ENCODE data around the gene ZFAND3.

The ZFAND3 gene

DNA sequence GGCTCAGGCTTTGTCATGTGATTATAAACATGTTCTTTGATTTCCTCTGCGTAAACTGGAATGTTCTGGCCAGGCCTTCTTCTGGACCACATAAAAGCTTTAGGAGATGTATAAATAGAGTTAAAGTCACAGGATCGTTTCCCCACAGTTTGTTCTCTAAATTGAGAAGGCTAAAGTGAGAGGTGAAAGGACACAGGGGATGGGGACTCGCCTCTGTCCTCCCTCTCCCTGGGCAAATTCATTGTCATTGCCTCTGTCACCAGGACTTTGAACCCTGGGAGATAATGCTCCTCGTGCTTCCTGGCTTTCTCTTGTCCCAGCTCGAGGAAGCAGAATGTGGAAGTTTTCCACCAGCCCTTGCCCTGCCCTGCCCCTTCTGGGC lies 20.3 kb upstream of the ZFAND3 start:
- no peaks in the 10 kb centered on the region for H3K4me1 ChIP-seq (ENCODE audit: control insufficient read depth, insufficient read depth, low read length, poor library complexity, severe bottlenecking)
- no peaks in the 10 kb centered on the region for H3K9me3 ChIP-seq (ENCODE audit: control insufficient read depth, low read length)
- H3K4me3 ChIP-seq (ENCODE audit: extremely low read depth, insufficient read depth, low read length, poor library complexity, severe bottlenecking), result no peak overlapping the region
- WGBS, 2 experiments (ENCODE audit: insufficient coverage in 2 of 2), result 89 to 90% methylated on average over 3 to 4 of the region's 5 CpGs
- no peaks in the 10 kb centered on the region for H3K36me3 ChIP-seq (ENCODE audit: control insufficient read depth, insufficient read depth, low read length)
- no peak overlapping the region for H3K27ac ChIP-seq (ENCODE audit: low read depth, low read length, severe bottlenecking)

DNA sequence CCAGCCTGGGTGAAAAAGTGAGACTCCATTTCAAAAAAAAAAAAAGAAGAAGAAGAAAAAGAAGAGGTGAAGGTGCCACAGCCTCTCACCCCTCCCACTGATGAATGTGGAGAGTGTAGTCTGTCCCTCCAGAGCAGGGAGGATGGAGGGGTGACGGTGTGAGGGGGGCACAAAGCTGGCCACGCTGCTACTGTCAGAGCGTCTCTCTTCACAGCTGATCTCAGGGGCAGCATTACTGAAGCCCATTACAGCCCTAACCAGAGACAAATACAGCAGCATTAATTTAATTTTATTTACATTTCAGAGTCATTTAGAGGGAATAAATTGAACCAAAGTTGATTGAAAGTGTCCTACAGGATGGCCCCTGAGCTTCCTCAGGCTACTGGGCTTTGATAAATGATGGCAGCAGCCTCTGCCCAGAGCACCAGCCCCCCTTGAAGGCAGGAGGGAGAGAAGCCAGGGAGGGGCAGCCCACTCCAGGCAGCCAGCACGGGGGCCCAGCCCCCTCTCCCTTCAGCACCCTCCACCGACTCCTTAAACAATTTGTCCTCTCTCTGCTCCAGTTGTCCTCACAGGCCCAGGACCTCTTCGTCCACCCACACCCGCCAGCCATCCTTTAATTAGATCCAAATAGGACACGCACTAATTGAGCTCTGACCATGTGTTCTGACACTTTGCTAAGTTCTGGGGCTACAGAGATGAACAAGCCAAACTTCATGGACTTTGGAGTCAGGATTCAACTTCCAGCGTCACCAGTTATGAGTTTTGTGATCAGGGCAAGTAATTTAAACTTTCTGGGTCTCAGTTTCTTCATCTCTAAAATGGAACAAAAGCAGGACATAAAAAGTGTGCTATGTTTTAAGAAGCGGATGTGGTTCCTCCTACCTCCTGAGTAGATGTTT lies 18.6 kb upstream of the ZFAND3 start:
- H3K27ac ChIP-seq (ENCODE audit: low read depth, low read length, severe bottlenecking), result no peak overlapping the region
- H3K4me1 ChIP-seq (ENCODE audit: control insufficient read depth, insufficient read depth, low read length, poor library complexity, severe bottlenecking), result no peaks in the 10 kb centered on the region
- no peaks in the 10 kb centered on the region for H3K9me3 ChIP-seq (ENCODE audit: control insufficient read depth, low read length)
- H3K4me3 ChIP-seq (ENCODE audit: extremely low read depth, insufficient read depth, low read length, poor library complexity, severe bottlenecking), result no peak overlapping the region
- 66 to 72% methylated on average over 5 to 6 of the region's 10 CpGs for WGBS, 2 experiments (ENCODE audit: insufficient coverage in 2 of 2)
- H3K36me3 ChIP-seq (ENCODE audit: control insufficient read depth, insufficient read depth, low read length), result no peaks in the 10 kb centered on the region

DNA sequence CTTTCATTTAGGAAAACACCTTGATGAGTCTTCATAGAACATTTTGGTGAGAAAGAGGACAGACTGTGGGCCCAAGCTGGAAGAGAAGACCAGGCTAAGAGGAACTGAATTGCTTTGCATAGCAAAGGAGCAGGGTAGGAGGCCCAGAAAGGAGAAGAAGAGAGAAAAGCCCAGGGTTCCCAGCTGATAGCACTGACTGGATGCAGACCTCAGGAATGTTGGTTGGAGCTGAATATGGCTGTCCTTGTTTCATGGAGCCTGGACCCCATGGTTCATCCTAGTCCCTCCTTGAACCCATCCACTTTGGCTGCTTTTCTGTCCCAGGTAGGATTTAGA lies 18.0 kb upstream of the ZFAND3 start:
- H3K36me3 ChIP-seq (ENCODE audit: control insufficient read depth, insufficient read depth, low read length), result no peaks in the 10 kb centered on the region
- no peak overlapping the region for H3K4me3 ChIP-seq (ENCODE audit: extremely low read depth, insufficient read depth, low read length, poor library complexity, severe bottlenecking)
- H3K9me3 ChIP-seq (ENCODE audit: control insufficient read depth, low read length), result no peaks in the 10 kb centered on the region
- no peaks in the 10 kb centered on the region for H3K4me1 ChIP-seq (ENCODE audit: control insufficient read depth, insufficient read depth, low read length, poor library complexity, severe bottlenecking)
- H3K27ac ChIP-seq (ENCODE audit: low read depth, low read length, severe bottlenecking), result no peak overlapping the region

DNA sequence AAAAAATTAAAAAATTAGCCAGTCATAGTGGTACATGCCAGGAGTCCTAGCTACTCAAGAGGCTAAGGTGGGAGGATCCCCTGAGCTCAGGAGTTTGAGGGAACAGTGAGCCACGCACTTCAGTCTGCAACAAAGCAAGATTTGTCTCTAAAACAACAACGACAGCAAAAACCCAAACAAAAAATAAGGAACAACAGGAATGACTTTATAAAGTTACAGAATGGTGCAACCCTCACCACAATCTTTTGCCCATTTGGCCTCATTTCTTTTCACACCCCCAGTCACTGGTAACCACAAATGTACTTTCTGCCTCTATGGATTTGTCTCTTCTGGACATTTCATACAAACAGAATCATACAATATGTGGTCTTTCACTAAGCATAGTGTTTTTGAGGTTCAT lies 16.7 kb upstream of the ZFAND3 start:
- H3K27ac ChIP-seq (ENCODE audit: low read depth, low read length, severe bottlenecking), result no peak overlapping the region
- WGBS, 2 experiments (ENCODE audit: insufficient coverage in 2 of 2), result 93 to 100% methylated on average over 2 of the region's 2 CpGs
- no peak overlapping the region for H3K4me3 ChIP-seq (ENCODE audit: extremely low read depth, insufficient read depth, low read length, poor library complexity, severe bottlenecking)
- H3K9me3 ChIP-seq (ENCODE audit: control insufficient read depth, low read length), result no peaks in the 10 kb centered on the region
- H3K4me1 ChIP-seq (ENCODE audit: control insufficient read depth, insufficient read depth, low read length, poor library complexity, severe bottlenecking), result no peaks in the 10 kb centered on the region
- no peaks in the 10 kb centered on the region for H3K36me3 ChIP-seq (ENCODE audit: control insufficient read depth, insufficient read depth, low read length)

DNA sequence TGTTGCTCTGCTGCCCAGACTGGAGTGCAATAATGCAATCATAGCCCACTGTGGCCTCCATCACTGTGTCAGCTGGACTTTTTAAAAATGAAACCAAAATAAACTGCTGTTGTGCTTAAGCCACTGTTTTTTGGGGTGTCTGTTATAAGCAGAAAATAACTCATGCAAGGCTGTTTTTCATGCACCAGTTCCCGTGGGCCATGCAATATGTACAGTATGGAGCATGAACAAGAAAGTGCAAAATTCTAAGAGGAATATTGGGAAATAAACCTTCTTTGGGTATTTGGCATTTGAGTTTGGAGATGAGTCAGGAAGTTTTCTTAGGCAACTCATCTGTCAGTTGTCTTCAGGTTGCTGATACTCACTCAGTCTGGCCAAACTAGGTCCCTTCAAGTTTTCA lies 14.9 kb upstream of the ZFAND3 start:
- H3K27ac ChIP-seq (ENCODE audit: low read depth, low read length, severe bottlenecking), result no peak overlapping the region
- WGBS, 2 experiments (ENCODE audit: insufficient coverage in 2 of 2), result 100% methylated on average over 1 of the region's 1 CpG; no CpG with 5 or more reads in 1 of the 2 experiments
- H3K4me3 ChIP-seq (ENCODE audit: extremely low read depth, insufficient read depth, low read length, poor library complexity, severe bottlenecking), result no peak overlapping the region

DNA sequence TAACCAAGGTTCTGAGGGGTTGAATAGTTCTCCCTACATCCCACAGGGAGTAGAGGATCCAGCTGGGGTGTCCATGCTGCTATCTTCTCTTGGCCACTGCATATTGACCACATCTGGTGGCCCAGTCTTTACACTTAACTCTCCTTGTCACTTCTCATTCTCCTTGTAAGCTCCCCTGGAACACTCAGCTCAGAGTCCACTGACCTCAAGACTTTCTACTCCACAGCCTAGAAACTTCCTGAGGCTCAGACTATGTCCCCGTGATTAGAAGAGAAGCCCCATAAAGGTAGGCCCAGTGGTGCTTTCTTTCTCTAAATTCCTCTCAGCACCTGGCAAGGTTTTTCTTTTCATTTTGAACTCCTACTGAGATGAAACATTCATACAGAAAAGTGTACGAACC lies 13.3 kb upstream of the ZFAND3 start:
- 94 to 100% methylated on average over 1 to 2 of the region's 2 CpGs for WGBS, 2 experiments (ENCODE audit: insufficient coverage in 2 of 2)
- Histone ChIP-seq H3K27ac (ENCODE audit: low read depth, low read length, severe bottlenecking) (no peak overlapping the region), H3K4me1 (ENCODE audit: control insufficient read depth, insufficient read depth, low read length, poor library complexity, severe bottlenecking) (no peaks in the 10 kb centered on the region), H3K36me3 (ENCODE audit: control insufficient read depth, insufficient read depth, low read length) (no peaks in the 10 kb centered on the region), H3K9me3 (ENCODE audit: control insufficient read depth, low read length) (no peaks in the 10 kb centered on the region), H3K4me3 (ENCODE audit: extremely low read depth, insufficient read depth, low read length, poor library complexity, severe bottlenecking) (no peak overlapping the region)

More for the DNA sequence above, 14.9 kb upstream of the ZFAND3 start:
- Histone ChIP-seq H3K9me3 (ENCODE audit: control insufficient read depth, low read length) (no peaks in the 10 kb centered on the region), H3K4me1 (ENCODE audit: control insufficient read depth, insufficient read depth, low read length, poor library complexity, severe bottlenecking) (no peaks in the 10 kb centered on the region), H3K36me3 (ENCODE audit: control insufficient read depth, insufficient read depth, low read length) (no peaks in the 10 kb centered on the region)

DNA sequence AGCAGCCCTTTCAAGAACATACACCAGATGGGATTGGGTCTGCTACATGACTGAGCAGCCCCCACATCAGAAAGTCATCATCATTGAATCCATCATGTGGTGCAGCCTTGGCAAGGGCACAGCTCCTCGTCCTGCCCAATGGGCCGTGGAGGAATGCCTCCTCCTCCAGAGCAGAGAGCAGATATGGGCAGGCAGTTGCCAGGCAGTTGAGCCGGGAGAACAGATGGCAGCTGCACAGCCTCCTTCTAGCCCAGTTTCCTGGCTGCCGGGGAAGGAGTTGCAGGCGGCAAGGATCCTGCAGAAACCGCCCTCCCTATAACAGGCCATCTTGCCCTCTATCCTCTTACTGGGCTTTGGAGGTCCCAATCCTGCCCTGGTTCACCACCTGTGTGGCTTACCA lies 11.9 kb upstream of the ZFAND3 start:
- 85 to 90% methylated on average over 5 to 6 of the region's 6 CpGs for WGBS, 2 experiments (ENCODE audit: insufficient coverage in 2 of 2)
- Histone ChIP-seq H3K27ac (ENCODE audit: low read depth, low read length, severe bottlenecking) (no peak overlapping the region), H3K4me1 (ENCODE audit: control insufficient read depth, insufficient read depth, low read length, poor library complexity, severe bottlenecking) (no peaks in the 10 kb centered on the region), H3K4me3 (ENCODE audit: extremely low read depth, insufficient read depth, low read length, poor library complexity, severe bottlenecking) (no peak overlapping the region), H3K9me3 (ENCODE audit: control insufficient read depth, low read length) (no peaks in the 10 kb centered on the region), H3K36me3 (ENCODE audit: control insufficient read depth, insufficient read depth, low read length) (no peaks in the 10 kb centered on the region)

DNA sequence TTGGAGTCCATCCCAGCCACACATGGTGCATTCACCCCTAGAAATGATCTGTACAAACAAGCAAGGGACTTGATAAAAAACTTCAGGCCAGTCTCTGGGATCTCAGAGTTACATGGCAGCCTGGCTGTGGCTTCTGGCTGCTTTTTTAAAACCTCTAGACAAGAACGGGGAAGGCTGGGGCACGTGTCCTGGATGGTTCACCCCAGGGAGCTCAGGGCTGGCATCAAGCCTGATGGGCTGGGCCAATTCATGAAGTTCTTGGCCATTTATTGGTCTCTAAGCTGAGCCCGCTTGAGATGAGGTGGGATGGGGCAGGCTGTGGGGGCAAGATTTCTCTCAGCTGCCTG lies 10.4 kb upstream of the ZFAND3 start:
- no peak overlapping the region for H3K27ac ChIP-seq (ENCODE audit: low read depth, low read length, severe bottlenecking)
- no peaks in the 10 kb centered on the region for H3K4me1 ChIP-seq (ENCODE audit: control insufficient read depth, insufficient read depth, low read length, poor library complexity, severe bottlenecking)
- no peaks in the 10 kb centered on the region for H3K9me3 ChIP-seq (ENCODE audit: control insufficient read depth, low read length)
- WGBS, 2 experiments (ENCODE audit: insufficient coverage in 2 of 2), result 79 to 89% methylated on average over 2 to 3 of the region's 3 CpGs
- no peak overlapping the region for H3K4me3 ChIP-seq (ENCODE audit: extremely low read depth, insufficient read depth, low read length, poor library complexity, severe bottlenecking)
- no peaks in the 10 kb centered on the region for H3K36me3 ChIP-seq (ENCODE audit: control insufficient read depth, insufficient read depth, low read length)

DNA sequence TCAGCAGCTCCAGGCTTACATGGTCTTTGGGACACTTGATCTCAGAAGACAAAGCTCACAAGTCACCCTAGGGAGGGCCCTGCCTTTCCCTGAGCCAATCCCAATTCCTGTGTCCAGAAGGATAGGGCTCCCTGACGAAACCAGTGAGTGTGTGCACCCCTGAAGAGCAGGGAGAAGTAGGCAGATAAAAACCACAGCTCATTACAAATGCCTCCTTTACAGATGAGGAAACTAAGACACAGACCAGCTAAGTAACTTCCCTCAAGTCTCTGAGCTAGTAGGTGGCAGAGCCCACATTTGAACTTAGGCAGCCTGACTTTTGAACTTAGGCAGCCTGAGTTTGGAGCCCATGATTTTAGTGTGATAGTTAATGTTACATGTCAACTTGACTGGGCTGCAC lies 6.7 kb upstream of the ZFAND3 start:
- WGBS, 2 experiments (ENCODE audit: insufficient coverage in 2 of 2), result 83% methylated on average over 1 of the region's 1 CpG; no CpG with 5 or more reads in 1 of the 2 experiments
- no peak overlapping the region for H3K4me3 ChIP-seq (ENCODE audit: extremely low read depth, insufficient read depth, low read length, poor library complexity, severe bottlenecking)
- H3K36me3 ChIP-seq (ENCODE audit: control insufficient read depth, insufficient read depth, low read length), result no peaks in the 10 kb centered on the region
- no peaks in the 10 kb centered on the region for H3K9me3 ChIP-seq (ENCODE audit: control insufficient read depth, low read length)
- no peak overlapping the region for H3K27ac ChIP-seq (ENCODE audit: low read depth, low read length, severe bottlenecking)
- peaks cover under 1% of the 10 kb centered on the region for H3K4me1 ChIP-seq (ENCODE audit: control insufficient read depth, insufficient read depth, low read length, poor library complexity, severe bottlenecking)

DNA sequence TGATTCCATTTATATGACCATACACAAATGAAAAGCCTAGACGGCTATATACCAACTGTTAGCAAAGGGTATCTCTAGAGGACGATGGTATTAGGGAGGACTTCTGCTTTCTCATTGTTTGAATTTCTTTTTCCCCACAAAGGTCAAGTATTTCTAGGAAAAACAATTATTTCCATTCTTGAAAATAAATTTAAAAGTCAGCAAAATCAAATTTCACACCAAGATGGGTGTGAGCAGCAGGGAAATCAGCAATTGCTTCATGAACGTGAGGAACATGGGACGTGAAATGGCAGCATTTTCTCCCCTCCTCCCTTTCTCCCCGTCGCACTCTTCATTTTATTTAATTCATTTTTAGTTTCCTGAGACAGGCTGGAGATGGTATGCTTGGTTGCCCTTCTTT lies 5.2 kb upstream of the ZFAND3 start:
- Histone ChIP-seq H3K9me3 (ENCODE audit: control insufficient read depth, low read length) (no peaks in the 10 kb centered on the region), H3K36me3 (ENCODE audit: control insufficient read depth, insufficient read depth, low read length) (no peaks in the 10 kb centered on the region), H3K4me3 (ENCODE audit: extremely low read depth, insufficient read depth, low read length, poor library complexity, severe bottlenecking) (no peak overlapping the region), H3K27ac (ENCODE audit: low read depth, low read length, severe bottlenecking) (no peak overlapping the region), H3K4me1 (ENCODE audit: control insufficient read depth, insufficient read depth, low read length, poor library complexity, severe bottlenecking) (peaks cover 3% of the 10 kb centered on the region)
- WGBS, 2 experiments (ENCODE audit: insufficient coverage in 2 of 2), result 83% methylated on average over 1 of the region's 6 CpGs; no CpG with 5 or more reads in 1 of the 2 experiments

DNA sequence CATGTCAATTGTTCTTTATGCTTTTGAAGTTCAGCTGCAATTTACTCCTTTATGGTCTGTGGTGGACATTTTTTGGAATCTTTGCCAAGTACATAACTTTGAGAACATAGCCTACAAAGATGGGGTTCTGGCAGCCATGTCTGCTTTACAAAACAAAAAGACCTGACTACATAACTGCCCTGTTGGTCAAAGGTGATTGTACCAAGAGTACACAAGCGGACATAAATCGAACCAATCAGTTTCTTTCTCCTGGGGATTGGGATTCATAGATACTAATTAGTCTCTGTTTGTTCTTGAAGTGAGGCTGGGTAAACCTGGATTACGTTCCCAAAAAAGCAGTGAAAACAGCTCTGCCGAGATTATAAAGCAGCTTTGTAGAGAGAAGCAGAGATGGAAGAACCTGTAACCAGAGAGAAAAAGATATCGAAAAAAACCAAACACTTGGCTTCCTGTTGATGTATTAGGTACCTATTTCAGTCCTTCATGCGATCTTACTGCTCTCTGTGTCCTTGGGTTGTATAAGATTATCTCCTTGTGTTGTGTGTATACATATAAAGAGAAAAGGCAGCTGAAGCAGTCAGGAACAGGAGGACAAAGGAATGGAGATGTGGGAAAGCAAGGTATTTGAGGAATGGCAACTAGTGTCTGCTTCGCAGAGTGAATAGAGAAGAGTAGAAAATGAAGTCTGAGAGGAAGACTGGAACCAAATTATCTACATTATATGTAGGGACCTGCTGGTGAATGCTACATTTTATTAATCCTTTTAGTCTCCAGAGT lies 2.7 kb upstream of the ZFAND3 start:
- Histone ChIP-seq H3K4me3 (ENCODE audit: extremely low read depth, insufficient read depth, low read length, poor library complexity, severe bottlenecking) (no peak overlapping the region), H3K36me3 (ENCODE audit: control insufficient read depth, insufficient read depth, low read length) (peaks cover 2% of the 10 kb centered on the region)
- 73 to 92% methylated on average over 4 of the region's 7 CpGs for WGBS, 2 experiments (ENCODE audit: insufficient coverage in 2 of 2)

More for the DNA sequence above, 2.7 kb upstream of the ZFAND3 start:
- Histone ChIP-seq H3K4me1 (ENCODE audit: control insufficient read depth, insufficient read depth, low read length, poor library complexity, severe bottlenecking) (peaks cover 13% of the 10 kb centered on the region), H3K27ac (ENCODE audit: low read depth, low read length, severe bottlenecking) (no peak overlapping the region), H3K9me3 (ENCODE audit: control insufficient read depth, low read length) (no peaks in the 10 kb centered on the region)
